Duodenal mucosa (tissue), 2 donors: ENCODE data around the gene HOXA10.
A peak's percentile ranks its signal among the peaks of the same experiment; 100 is the strongest.

ENCODE experiments used
- H3K27ac ChIP-seq: one replicate; pipeline ENCODE4 v1.7.0; 2013; ENCODE audit warnings: low read depth, low read length
- H3K27me3 ChIP-seq, 2 donors: one replicate each; pipeline ENCODE4 v1.7.0; 2013; ENCODE audit warnings: low read length in 2 of 2, control low read depth in 1 of 2; ENCODE audit not compliant: insufficient read depth in 2 of 2, control insufficient read depth in 1 of 2
- H3K36me3 ChIP-seq, 2 donors: one replicate each; pipeline ENCODE4 v1.7.0; 2013; ENCODE audit warnings: low read length in 2 of 2, control low read depth in 1 of 2; ENCODE audit not compliant: insufficient read depth in 2 of 2, control insufficient read depth in 1 of 2
- H3K4me1 ChIP-seq, 2 donors: one replicate each; pipeline ENCODE4 v1.7.0; 2013; ENCODE audit warnings: low read length in 2 of 2, control low read depth in 1 of 2; ENCODE audit not compliant: insufficient read depth in 2 of 2, control insufficient read depth in 1 of 2
- H3K4me3 ChIP-seq, 2 donors: one replicate each; pipeline ENCODE4 v1.7.0; 2013; ENCODE audit warnings: low read length in 2 of 2, low read depth in 1 of 2
- H3K9ac ChIP-seq, 2 donors: one replicate each; pipeline ENCODE4 v1.7.0; 2013; ENCODE audit warnings: low read length in 2 of 2, low read depth in 1 of 2
- H3K9me3 ChIP-seq, 2 donors: one replicate each; pipeline ENCODE4 v1.7.0; 2013; ENCODE audit warnings: low read length in 2 of 2, control low read depth in 1 of 2; ENCODE audit not compliant: control insufficient read depth in 1 of 2

The HOXA10 gene

DNA sequence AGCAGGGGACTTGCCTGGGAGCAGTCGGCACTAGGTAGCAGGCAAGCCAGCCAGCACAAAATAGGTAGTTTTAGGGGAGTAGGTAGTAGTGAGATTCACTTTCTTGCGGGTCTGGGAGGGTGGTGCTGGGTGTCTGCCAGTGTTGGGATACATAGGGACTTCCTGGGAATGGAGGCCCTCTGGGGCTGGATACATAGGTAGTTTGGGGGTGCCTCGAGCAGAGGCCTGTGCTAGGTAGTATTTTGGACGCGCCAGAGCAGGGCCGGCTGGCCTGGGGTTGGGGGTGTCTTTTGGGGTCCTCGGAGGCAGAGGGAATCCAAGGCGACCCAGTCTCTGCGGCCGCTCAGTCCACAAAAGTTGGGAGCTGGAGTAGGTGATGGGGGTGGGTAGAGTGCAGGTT lies 19.8 kb downstream of the HOXA10 start:
- no peaks in the 10 kb centered on the region for H3K36me3 ChIP-seq
- H3K27me3 ChIP-seq = peaks cover 90 to 97% of the 10 kb centered on the region in 2 donors
- no peak overlapping the region for H3K9ac ChIP-seq
- no peak overlapping the region for H3K27ac ChIP-seq
- H3K9me3 ChIP-seq = no peaks in the 10 kb centered on the region
- H3K4me1 ChIP-seq = peaks cover 25 to 32% of the 10 kb centered on the region in 2 donors
- H3K4me3 ChIP-seq = no peak overlapping the region

- Histone ChIP-seq H3K4me1 (peaks cover 25 to 34% of the 10 kb centered on the region in 2 donors), H3K4me3 (no peak overlapping the region), H3K36me3 (no peaks in the 10 kb centered on the region), H3K27ac (no peak overlapping the region), H3K27me3 (peaks cover 90 to 97% of the 10 kb centered on the region in 2 donors), H3K9me3 (no peaks in the 10 kb centered on the region), H3K9ac (no peak overlapping the region)
These were observed 20.6 kb downstream of the HOXA10 start for GRCh38 chr7:27153526-27153925.

GRCh38 chr7:27152816-27153442 lies 21.2 kb downstream of the HOXA10 start:
- Histone ChIP-seq H3K9ac (no peak overlapping the region), H3K27me3 (peaks cover 91 to 97% of the 10 kb centered on the region in 2 donors), H3K36me3 (no peaks in the 10 kb centered on the region), H3K4me3 (peak overlapping the region in 1 of 2 donors; percentile 47), H3K9me3 (no peaks in the 10 kb centered on the region), H3K27ac (peak overlapping the region; percentile 10), H3K4me1 (peaks cover 29 to 40% of the 10 kb centered on the region in 2 donors)

GRCh38 chr7:27151931-27152815 lies 21.9 kb downstream of the HOXA10 start, which contains the start of gene HOXA3:
Gene HOXA3, minus strand, starts transcription at chr7:27152583. Its CDS starts 41,943 bp downstream, at chr7:27110640.
- H3K9me3 ChIP-seq = no peaks in the 10 kb centered on the region
- H3K4me1 ChIP-seq = peaks cover 29 to 45% of the 10 kb centered on the region in 2 donors
- no peaks in the 10 kb centered on the region for H3K36me3 ChIP-seq
- H3K9ac ChIP-seq = no peak within 1 kb of the TSS
- H3K4me3 ChIP-seq = peak within 1 kb of the TSS; percentile 47 to 60
- peak within 1 kb of the TSS; percentile 67 for H3K27ac ChIP-seq
- H3K27me3 ChIP-seq = peaks cover 91 to 95% of the 10 kb centered on the region in 2 donors

DNA sequence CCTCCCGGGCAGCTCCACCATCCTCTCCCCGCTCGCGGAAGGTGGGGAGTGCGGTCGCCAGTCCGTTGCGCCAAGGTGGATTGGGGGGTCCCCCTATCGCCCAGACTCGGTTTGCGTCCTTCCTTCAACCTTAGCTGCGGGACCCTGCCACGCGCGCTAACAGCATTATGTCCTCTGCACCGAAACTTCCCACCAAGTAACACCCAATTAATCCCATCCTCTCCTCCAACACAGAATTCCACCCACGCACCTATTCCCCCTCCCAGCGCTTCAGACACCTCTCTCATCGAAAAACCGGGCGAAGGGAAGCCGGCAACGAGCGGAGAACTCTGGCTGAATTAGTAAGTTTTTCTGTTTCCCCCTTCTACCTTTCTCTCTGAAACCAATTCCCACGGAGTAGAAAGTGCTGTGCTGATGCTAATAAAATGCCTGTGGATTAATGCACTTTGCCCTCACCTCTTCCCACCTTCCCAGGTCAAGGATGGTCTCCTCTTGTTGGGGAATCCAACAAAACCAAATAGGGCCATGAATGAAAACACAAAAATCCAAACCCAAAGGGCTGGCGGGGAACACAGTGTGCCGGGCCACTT lies 22.7 kb downstream of the HOXA10 start:
- H3K4me1 ChIP-seq = peaks cover 29 to 45% of the 10 kb centered on the region in 2 donors

DNA sequence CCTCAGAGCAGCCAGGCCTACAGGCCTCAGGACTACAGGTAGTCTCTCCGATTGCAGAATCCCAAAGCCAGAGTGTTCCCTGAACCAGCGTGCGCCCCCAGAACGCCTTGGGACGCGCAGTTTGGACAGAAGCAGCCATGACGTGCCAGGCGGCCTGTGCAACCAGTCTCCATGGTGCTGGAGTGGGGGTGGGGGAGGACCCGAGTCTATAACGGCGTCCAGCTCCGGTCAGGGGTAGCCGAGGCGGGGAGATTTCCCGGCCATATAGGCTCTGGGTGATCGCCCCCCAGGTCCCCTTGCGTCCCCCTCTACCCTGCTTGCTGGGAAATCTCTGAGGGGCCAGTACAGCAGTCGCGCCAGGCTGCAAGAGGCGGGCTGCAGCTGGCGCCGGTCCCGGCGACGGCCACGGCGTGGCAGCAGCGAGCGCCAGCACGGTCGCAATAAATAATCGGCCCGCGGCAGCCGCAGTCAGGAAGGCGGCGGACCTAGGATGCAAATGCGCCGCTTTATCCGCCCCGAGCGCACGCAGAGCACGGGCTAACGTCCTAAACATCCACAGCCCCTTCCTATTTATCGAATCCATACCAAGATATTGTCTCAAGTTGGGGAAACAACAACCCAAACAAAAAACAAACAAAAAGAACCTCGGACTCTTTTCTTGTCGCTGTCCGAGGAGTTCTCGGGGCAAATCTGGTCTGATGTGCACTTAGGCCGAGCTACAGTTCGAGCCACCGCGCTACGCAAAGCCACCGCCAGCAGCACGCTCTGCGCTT lies 23.4 kb downstream of the HOXA10 start:
- H3K9ac ChIP-seq = no peak overlapping the region
- H3K27me3 ChIP-seq = peaks cover 92 to 94% of the 10 kb centered on the region in 2 donors
- H3K36me3 ChIP-seq = no peaks in the 10 kb centered on the region
- peak overlapping the region; percentile 56 to 60 for H3K4me3 ChIP-seq
- peaks cover 29 to 40% of the 10 kb centered on the region in 2 donors for H3K4me1 ChIP-seq
- peak overlapping the region; percentile 64 for H3K27ac ChIP-seq
- H3K9me3 ChIP-seq = no peaks in the 10 kb centered on the region

More for the DNA sequence above, 22.7 kb downstream of the HOXA10 start:
- Histone ChIP-seq H3K27me3 (peaks cover 92 to 95% of the 10 kb centered on the region in 2 donors), H3K27ac (peak overlapping the region; percentile 67), H3K9ac (no peak overlapping the region), H3K9me3 (no peaks in the 10 kb centered on the region), H3K36me3 (no peaks in the 10 kb centered on the region), H3K4me3 (peak overlapping the region; percentile 56 to 60)

- Histone ChIP-seq H3K9me3 (no peaks in the 10 kb centered on the region), H3K27ac (peak overlapping the region; percentile 64), H3K4me3 (peak overlapping the region; percentile 56 to 60), H3K27me3 (peaks cover 90 to 93% of the 10 kb centered on the region in 2 donors), H3K4me1 (peaks cover 25 to 37% of the 10 kb centered on the region in 2 donors), H3K36me3 (no peaks in the 10 kb centered on the region), H3K9ac (no peak overlapping the region)
These were observed 24.1 kb downstream of the HOXA10 start for GRCh38 chr7:27149842-27150567.

DNA sequence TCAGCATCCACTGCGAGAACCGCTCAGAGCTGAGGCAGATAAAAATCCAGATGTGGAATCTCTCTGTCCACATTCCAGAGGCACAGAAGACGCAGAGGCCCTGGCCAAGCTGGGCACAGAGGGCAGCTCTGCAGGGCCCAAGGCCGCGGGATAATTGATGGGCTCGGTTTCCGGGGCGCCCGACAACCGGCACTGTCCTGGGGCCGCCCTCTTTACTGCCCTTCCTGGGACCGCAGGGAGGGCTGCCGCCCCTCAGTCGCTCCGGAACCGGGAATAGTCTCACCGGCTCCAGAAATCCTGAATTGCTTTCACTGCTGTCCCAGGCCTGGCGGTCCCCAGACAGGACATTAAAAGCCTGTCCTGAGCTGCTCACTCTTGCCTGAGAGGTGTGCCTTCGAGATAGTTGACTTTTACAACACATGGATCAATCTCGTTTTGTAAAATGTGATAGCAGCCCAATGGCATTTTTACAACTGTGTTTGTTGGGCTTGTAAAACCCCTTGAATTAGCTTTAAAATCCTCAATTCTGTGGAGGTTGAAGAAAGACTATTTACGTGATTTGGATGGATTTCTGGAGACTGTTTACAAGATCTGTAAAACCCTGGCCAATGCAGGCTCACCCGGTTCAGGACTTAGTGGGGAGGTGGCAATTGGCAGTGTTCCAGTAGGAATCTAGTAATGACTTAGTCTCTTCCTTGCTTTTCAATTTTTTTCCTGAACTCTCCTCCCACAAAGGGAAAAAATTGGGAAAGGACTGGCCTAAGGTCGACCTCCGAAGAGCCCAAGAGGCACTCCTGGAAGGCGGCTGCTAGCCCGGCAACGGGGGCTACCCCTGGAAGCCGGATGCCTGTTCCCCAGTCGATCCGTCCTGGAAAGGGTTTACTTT lies 25.1 kb downstream of the HOXA10 start:
- Histone ChIP-seq H3K36me3 (no peaks in the 10 kb centered on the region), H3K9ac (no peak overlapping the region), H3K4me1 (peaks cover 29 to 44% of the 10 kb centered on the region in 2 donors), H3K27me3 (peaks cover 89 to 93% of the 10 kb centered on the region in 2 donors), H3K9me3 (no peaks in the 10 kb centered on the region), H3K27ac (no peak overlapping the region), H3K4me3 (peak overlapping the region in 1 of 2 donors; percentile 36)
